Muscle layer of colon (tissue), 2 donors: ENCODE results near the gene DNAH1.

Source experiments
- H3K27ac ChIP-seq: one replicate; pipeline ENCODE4 v1.7.0; 2013; ENCODE audit warnings: low read depth, mild to moderate bottlenecking, low read length, moderate library complexity
- H3K27me3 ChIP-seq, 2 donors: one replicate each; pipeline ENCODE4 v1.7.0; 2013; ENCODE audit warnings: low read length in 2 of 2, mild to moderate bottlenecking in 2 of 2; ENCODE audit not compliant: insufficient read depth in 2 of 2, control insufficient read depth in 1 of 2
- H3K36me3 ChIP-seq: one replicate; pipeline ENCODE4 v1.7.0; 2013; ENCODE audit warnings: mild to moderate bottlenecking, low read length; ENCODE audit not compliant: insufficient read depth
- H3K4me1 ChIP-seq: one replicate; pipeline ENCODE4 v1.7.0; 2013; ENCODE audit warnings: mild to moderate bottlenecking, low read length; ENCODE audit not compliant: insufficient read depth
- H3K4me3 ChIP-seq, 2 donors: one replicate each; pipeline ENCODE4 v1.7.0; 2013; ENCODE audit warnings: low read length in 2 of 2, low read depth in 1 of 2, mild to moderate bottlenecking in 1 of 2, moderate library complexity in 1 of 2
- H3K9ac ChIP-seq: one replicate; pipeline ENCODE4 v1.7.0; 2013; ENCODE audit warnings: low read length
- H3K9me3 ChIP-seq: one replicate; pipeline ENCODE4 v1.7.0; 2013; ENCODE audit warnings: mild to moderate bottlenecking, low read length
- donor health status: abdominal sarcoma.
- donor health status: Adenocarcinoma of cecum.

The DNAH1 gene

DNA sequence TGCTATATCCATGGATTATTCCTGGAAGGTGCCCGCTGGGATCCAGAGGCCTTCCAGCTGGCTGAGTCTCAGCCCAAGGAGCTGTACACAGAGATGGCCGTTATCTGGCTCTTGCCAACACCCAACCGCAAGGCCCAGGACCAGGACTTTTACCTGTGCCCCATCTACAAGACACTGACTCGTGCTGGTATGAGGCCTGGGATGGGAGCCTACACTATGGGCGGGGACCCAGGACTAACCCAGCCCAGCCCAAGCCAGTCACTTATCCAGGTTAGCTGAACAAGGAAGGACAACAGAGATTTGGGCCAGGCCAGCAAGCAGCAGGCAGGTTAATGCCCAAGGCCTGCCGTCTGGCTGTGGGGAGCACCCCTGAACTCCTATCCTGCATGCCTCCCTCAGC is 83.5 kb downstream of the DNAH1 start:
- no peak overlapping the region for H3K9ac ChIP-seq
- H3K36me3 ChIP-seq, result peaks cover 40% of the 10 kb centered on the region
- no peaks in the 10 kb centered on the region for H3K4me1 ChIP-seq
- no peak overlapping the region for H3K27ac ChIP-seq
- no peaks in the 10 kb centered on the region for H3K27me3 ChIP-seq
- no peak overlapping the region for H3K4me3 ChIP-seq
- H3K9me3 ChIP-seq, result no peaks in the 10 kb centered on the region

DNA sequence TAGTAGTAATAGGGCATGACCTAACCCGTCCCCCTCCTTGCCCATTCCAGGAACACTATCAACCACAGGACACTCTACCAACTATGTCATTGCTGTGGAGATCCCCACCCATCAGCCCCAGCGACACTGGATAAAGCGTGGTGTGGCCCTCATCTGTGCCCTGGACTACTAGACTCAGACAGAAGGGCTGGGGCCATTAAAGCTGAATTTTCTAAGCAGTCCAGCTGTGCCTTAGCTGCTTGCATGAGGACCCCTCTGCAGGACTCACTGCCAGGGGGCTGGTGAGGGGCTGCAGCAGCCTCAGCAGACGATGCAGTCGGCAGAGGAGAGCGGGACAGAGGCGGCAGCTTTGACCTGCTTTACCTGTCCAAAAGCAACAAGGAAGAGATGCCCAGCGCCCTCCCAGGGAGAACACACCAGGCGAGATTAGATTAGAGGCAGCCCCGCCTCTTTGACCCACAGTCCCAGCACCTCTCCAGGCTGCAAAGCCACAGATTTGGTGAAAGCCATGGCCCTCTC is 84.2 kb downstream of the DNAH1 start:
- Histone ChIP-seq H3K4me3 (no peak overlapping the region), H3K9ac (no peak overlapping the region), H3K27me3 (no peaks in the 10 kb centered on the region), H3K4me1 (no peaks in the 10 kb centered on the region), H3K36me3 (peaks cover 48% of the 10 kb centered on the region), H3K9me3 (no peaks in the 10 kb centered on the region), H3K27ac (no peak overlapping the region)

DNA sequence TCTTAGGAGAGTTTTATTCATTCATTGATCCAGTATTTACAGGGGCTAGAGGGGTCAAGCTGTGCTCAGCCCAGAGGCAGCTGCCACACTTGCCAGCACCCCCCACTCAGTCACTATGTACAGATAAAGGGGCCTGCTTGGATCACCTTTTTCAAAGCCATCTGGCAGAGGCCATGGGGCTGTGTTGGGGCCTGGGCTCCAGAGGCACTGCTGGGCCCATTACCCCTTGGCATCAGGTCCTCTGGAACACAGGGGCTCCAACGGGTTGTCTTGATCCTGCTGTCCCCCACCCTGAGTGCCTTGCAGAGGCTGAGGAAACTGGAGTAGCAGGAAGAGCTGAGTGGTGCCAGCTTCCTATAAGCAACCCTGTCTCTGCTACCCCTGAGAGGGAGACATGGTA is 84.9 kb downstream of the DNAH1 start:
- Histone ChIP-seq H3K9me3 (no peaks in the 10 kb centered on the region), H3K4me1 (no peaks in the 10 kb centered on the region), H3K27ac (no peak overlapping the region), H3K9ac (no peak overlapping the region), H3K4me3 (no peak overlapping the region), H3K27me3 (no peaks in the 10 kb centered on the region), H3K36me3 (peaks cover 55% of the 10 kb centered on the region)

DNA sequence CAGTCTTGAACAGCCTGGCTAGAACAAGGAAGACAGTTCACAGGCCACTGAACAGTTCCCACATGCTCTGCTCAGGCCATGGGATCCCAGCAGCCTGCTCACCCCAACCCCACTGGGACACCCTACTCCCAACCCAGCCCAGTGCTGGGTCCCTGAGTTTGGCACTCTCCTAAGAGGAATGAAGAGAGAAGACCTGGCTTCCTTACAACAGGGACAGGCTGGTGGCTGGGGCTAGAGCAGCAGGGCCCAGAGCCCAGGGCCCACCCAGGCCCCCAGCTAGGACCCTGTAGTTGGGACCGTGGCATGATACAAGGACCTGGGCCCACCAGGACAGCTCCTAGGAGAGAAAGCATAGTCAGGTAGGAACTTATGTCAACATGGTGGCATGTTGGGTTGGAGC is 85.4 kb downstream of the DNAH1 start:
- H3K36me3 ChIP-seq, result peaks cover 60% of the 10 kb centered on the region
- H3K9ac ChIP-seq, result no peak overlapping the region
- H3K27ac ChIP-seq, result no peak overlapping the region
- H3K4me3 ChIP-seq, result no peak overlapping the region
- H3K4me1 ChIP-seq, result no peaks in the 10 kb centered on the region
- no peaks in the 10 kb centered on the region for H3K9me3 ChIP-seq
- H3K27me3 ChIP-seq, result no peaks in the 10 kb centered on the region

DNA sequence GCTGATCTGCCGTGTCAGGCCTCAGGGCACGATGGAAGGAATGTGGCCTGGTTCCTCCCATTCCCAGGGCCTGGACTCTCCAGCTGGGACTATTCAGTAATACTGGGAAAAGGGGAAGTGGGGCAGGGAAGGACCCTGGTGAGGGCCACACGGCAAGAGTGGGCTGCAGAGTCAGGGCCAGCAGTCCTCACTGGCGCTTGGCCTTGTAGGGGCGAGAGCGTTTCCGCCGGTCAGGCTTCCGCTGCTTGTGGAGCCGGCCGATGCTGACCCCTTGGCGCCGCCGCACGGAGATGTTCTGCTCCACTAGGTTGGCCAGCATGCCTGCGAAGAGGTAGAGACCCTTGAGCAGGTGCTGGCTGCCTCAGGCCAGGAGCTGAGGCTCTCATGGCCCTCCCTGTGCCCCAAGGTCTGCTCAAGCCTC is 86.0 kb downstream of the DNAH1 start:
- Histone ChIP-seq H3K36me3 (peaks cover 65% of the 10 kb centered on the region), H3K9ac (no peak overlapping the region), H3K27ac (no peak overlapping the region), H3K9me3 (no peaks in the 10 kb centered on the region), H3K4me3 (no peak overlapping the region), H3K4me1 (no peaks in the 10 kb centered on the region), H3K27me3 (no peaks in the 10 kb centered on the region)

DNA sequence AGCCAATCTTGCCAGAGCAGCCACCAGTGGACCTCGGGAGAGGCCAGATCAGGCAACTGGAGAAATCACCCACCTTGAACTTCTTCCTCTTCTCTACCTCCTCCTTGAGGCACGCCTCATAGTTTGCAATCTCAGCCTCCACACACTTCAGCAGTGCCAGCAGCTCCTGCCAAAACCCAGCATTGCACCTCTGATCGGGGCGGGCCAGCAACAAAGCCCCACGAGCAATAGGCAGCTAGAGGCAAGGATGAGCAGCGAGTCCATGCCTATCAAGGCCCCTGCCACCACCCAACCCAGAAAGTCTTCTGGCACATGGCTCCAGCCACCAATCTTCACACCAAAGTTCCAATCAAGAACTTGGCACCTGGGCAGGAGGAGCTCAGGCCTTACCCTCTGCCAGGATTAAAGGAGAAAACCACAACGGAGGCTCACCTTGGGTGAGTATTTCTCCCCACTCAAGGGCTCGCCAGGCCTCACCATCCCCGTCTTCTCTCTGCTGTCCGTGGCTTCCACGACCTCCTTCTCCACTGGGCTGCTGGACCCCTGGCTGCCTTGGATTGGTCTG is 86.7 kb downstream of the DNAH1 start:
- Histone ChIP-seq H3K9ac (no peak overlapping the region), H3K27me3 (no peaks in the 10 kb centered on the region), H3K27ac (no peak overlapping the region), H3K36me3 (peaks cover 72% of the 10 kb centered on the region), H3K9me3 (no peaks in the 10 kb centered on the region), H3K4me1 (peaks cover 2% of the 10 kb centered on the region), H3K4me3 (no peak overlapping the region)

DNA sequence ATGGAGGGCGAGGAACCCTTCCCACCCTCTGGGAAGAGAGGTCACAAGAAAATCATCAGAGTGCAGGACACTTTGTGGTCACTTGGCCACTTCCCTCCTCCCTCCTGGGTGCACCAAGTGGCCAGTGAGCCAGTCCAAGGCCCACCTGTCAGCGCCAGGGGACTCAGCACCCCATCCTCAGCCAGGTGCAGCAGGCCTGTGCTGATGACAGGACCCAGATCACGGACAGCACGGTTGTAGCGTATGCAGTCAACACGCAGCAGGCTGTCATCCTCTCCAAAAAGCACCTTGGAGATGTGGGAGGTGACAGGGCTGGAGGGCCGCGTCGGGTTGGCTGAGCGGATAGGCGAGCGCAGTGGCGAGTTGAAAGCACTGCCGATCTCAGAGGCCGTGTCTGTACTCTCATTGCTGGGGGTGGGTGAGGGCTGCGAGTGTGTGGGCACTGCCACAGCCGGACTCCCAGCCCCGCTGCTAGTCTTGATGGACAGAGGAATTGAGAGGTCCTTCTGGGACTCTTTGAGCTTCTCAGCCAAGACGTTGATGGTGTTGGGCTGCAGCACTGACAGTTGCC is 87.2 kb downstream of the DNAH1 start:
- Histone ChIP-seq H3K4me1 (peaks cover 7% of the 10 kb centered on the region), H3K9me3 (no peaks in the 10 kb centered on the region), H3K4me3 (no peak overlapping the region), H3K9ac (no peak overlapping the region), H3K36me3 (peaks cover 78% of the 10 kb centered on the region), H3K27ac (no peak overlapping the region), H3K27me3 (no peaks in the 10 kb centered on the region)

DNA sequence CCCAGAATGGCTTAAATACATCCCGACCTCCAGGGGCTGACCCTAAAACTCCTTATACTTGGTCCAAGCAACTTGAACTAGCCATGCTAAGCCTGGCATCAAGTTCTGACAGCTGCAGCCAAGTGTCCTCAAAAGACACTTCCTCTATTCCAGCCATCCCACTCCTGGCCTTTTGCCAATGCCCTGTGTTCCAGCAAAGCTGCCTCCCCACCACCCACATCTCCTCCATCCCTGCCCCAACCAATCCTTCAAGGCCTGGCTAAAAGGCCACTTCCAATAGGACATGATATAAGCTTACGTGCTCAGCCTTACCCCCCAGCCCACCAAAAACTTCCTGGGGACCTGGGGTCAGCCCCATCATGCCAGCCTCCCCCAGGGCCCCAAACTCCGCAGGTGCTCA is 87.8 kb downstream of the DNAH1 start:
- Histone ChIP-seq H3K36me3 (peaks cover 83% of the 10 kb centered on the region), H3K9me3 (no peaks in the 10 kb centered on the region), H3K4me1 (peaks cover 13% of the 10 kb centered on the region), H3K27ac (no peak overlapping the region), H3K9ac (no peak overlapping the region), H3K4me3 (no peak overlapping the region), H3K27me3 (no peaks in the 10 kb centered on the region)

DNA sequence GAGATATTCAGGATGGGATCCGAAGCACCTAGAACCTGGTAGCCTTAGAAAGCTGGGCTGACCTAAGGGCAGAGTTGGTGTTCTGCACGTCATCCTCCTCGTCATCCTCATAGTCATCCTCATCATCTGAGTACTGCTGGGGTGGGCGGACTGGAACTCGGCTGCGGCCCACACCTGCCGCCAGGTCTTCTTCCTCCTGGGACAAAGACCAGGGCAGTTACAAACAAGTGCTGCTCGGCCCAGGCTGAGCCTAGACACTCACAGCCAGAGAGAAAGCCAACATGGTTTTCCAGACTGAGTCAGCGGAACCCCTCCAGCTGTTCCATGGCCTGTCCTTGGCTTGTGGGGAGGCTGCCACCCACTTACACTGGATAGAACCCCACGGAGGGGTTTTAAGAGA is 88.3 kb downstream of the DNAH1 start:
- H3K36me3 ChIP-seq, result peaks cover 83% of the 10 kb centered on the region
- peaks cover 18% of the 10 kb centered on the region for H3K4me1 ChIP-seq

DNA sequence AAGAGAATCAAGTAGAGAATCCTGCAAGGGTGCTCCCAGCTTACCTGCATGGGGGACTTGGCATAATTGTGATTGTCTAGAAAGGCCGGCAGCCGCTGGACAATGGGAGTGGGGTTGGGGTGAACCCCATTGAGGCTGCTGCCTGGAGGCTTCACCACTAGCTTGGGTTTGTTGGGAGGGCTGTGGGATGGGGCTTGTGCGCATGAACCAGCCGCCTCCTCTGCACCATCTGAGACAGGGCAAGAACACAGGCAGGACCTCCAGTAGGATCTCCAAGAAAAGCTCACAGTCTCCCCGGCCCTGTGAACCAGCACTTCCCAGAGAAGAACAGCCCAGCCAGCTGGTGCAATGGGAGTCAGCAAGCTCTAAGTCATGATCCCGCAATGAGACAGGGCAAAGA is 88.9 kb downstream of the DNAH1 start:
- H3K9ac ChIP-seq, result no peak overlapping the region
- H3K9me3 ChIP-seq, result no peaks in the 10 kb centered on the region
- H3K4me1 ChIP-seq, result peaks cover 18% of the 10 kb centered on the region
- H3K4me3 ChIP-seq, result no peak overlapping the region
- no peaks in the 10 kb centered on the region for H3K27me3 ChIP-seq
- H3K27ac ChIP-seq, result no peak overlapping the region
- H3K36me3 ChIP-seq, result peaks cover 83% of the 10 kb centered on the region

More for the DNA sequence above, 88.3 kb downstream of the DNAH1 start:
- Histone ChIP-seq H3K27me3 (no peaks in the 10 kb centered on the region), H3K4me3 (no peak overlapping the region), H3K9ac (no peak overlapping the region), H3K27ac (no peak overlapping the region), H3K9me3 (no peaks in the 10 kb centered on the region)

DNA sequence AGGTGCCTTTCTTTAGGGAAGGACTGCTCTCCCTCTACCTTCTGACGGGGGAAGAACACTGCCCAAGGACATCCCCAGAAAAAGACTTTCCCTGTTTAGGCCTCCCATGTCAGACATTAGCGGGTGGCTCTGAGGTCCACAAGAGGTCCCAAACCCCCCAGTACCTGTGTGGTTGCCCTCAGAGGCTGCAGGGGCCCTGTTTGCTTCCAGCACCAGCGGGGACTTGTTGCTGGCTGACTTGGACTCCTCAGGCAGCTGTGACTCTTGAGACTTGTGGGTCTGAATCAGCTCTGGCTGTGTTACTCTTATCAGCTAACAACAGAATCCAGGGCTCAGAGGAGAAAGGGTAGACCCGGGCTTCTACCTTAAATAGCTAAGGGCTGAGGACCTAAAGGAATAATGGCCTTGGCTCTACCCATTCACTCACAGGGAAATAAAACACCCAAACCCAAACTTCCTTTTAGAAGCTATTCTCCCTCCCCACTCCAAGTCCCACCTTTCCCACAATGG is 89.5 kb downstream of the DNAH1 start:
- Histone ChIP-seq H3K4me1 (peaks cover 18% of the 10 kb centered on the region), H3K4me3 (no peak overlapping the region), H3K9ac (no peak overlapping the region), H3K36me3 (peaks cover 78% of the 10 kb centered on the region), H3K27me3 (no peaks in the 10 kb centered on the region), H3K9me3 (no peaks in the 10 kb centered on the region), H3K27ac (no peak overlapping the region)

DNA sequence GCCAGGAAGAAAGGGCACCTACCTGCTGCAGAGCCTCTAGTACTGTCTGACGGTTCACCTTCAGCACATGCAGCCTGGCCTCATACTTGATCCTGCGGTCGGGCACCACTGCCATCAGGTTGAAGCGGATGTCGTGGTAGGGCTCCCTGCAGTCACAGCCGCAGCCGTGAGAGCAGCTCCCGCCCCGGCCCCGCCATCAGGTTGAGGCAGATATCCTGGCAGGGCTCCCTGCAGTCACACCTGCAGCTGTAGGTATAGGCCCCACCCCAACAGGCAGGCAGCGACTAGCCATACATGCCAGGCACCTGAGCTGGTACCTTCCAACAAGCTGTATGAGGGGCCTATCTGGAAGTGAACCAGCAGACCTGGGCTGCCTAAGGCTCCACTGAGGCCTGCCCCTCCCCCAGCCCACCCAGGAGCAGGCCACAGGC is 90.1 kb downstream of the DNAH1 start:
- Histone ChIP-seq H3K27me3 (no peaks in the 10 kb centered on the region), H3K27ac (no peak overlapping the region), H3K36me3 (peaks cover 74% of the 10 kb centered on the region), H3K9ac (no peak overlapping the region), H3K4me3 (no peak overlapping the region), H3K9me3 (no peaks in the 10 kb centered on the region), H3K4me1 (peaks cover 21% of the 10 kb centered on the region)
